IMR-90 (cell line): ENCODE data around the gene PLA2G2D. TPM values are rescaled to one million over a fixed set of nuclear protein-coding genes. Genes with fewer than 3 reads are reported as not detected.

Experiments
- ATAC-seq: fragments of 200-7000 bp; cut with Tn5 transposase; 2 replicates; pipeline ENCODE4 v1.9.1; 2020; ENCODE audit warnings: low read depth, mild to moderate bottlenecking, moderate library complexity
- BruUV-seq: library from RNA; stranded (reverse); fragments of 400-500 nt; replicated peaks from 2 replicates; lab custom pipeline; 2021; lab: Mats Ljungman, UMichigan
- CTCF ChIA-PET: fragments of 300-600 bp; formaldehyde crosslinking; extraction: SDS; loops from one replicate; lab custom pipeline; 2021; ENCODE audit warnings: antibody characterized with exemption; lab: Yijun Ruan, JAX
- POLR2A ChIA-PET: fragments of 300-600 bp; sonication (Branson Sonifier 250); formaldehyde crosslinking; loops from one replicate; lab custom pipeline; 2022; ENCODE audit warnings: antibody characterized with exemption; ENCODE audit not compliant: unreplicated experiment; lab: Charles Lee
- DNase-seq: peaks from one replicate; pipeline ENCODE4 v3.0.0; 2013
- H2AFZ ChIP-seq: replicated peaks from 2 replicates; pipeline ENCODE3; 2013; ENCODE audit warnings: low read length, mild to moderate bottlenecking; ENCODE audit not compliant: poor library complexity
- H2AK5ac ChIP-seq: 2 replicates; pipeline ENCODE4 v1.6.1; 2013; ENCODE audit warnings: low read depth, low read length, inconsistent platforms
- H2AK9ac ChIP-seq: replicated peaks from 2 replicates; pipeline ENCODE3; 2013; ENCODE audit warnings: mild to moderate bottlenecking, low read depth, low read length, moderate library complexity; ENCODE audit not compliant: poor library complexity
- H2BK120ac ChIP-seq: 2 replicates; pipeline ENCODE4 v1.6.1; 2013; ENCODE audit warnings: low read depth, low read length, inconsistent platforms
- H2BK15ac ChIP-seq: 3 replicates; pipeline ENCODE4 v1.6.1; 2013; ENCODE audit warnings: low read depth, low read length, inconsistent platforms
- H2BK20ac ChIP-seq: 2 replicates; pipeline ENCODE4 v1.6.1; 2013; ENCODE audit warnings: low read depth, mild to moderate bottlenecking, inconsistent platforms, low read length, moderate library complexity
- H2BK5ac ChIP-seq: 2 replicates; pipeline ENCODE4 v1.6.1; 2013; ENCODE audit warnings: mild to moderate bottlenecking, low read depth, low read length, inconsistent platforms; ENCODE audit not compliant: poor library complexity, severe bottlenecking
- H3K14ac ChIP-seq: replicated peaks from 2 replicates; pipeline ENCODE4 v1.6.1; 2013; ENCODE audit warnings: low read depth, low read length, inconsistent platforms
- H3K18ac ChIP-seq: 2 replicates; pipeline ENCODE4 v1.6.1; 2013; ENCODE audit warnings: low read depth, low read length, control low read depth
- H3K23ac ChIP-seq: 2 replicates; pipeline ENCODE4 v1.6.1; 2013; ENCODE audit warnings: low read depth, low read length, inconsistent platforms
- H3K27ac ChIP-seq: 2 replicates; pipeline ENCODE4 v1.5.1; 2013; ENCODE audit warnings: mild to moderate bottlenecking, control low read depth, low read length; ENCODE audit not compliant: insufficient read depth
- H3K27me3 ChIP-seq: 2 replicates; pipeline ENCODE4 v1.6.1; 2013; ENCODE audit warnings: low read length; ENCODE audit not compliant: control insufficient read depth, insufficient read depth
- H3K36me3 ChIP-seq: 2 replicates; pipeline ENCODE4 v1.6.1; 2013; ENCODE audit warnings: low read length, mixed read lengths; ENCODE audit not compliant: control insufficient read depth, insufficient read depth
- H3K4ac ChIP-seq: 2 replicates; pipeline ENCODE4 v1.6.1; 2013; ENCODE audit warnings: low read depth, low read length, inconsistent platforms
- H3K4me1 ChIP-seq: 2 replicates; pipeline ENCODE4 v1.6.1; 2013; ENCODE audit warnings: low read length, mixed read lengths; ENCODE audit not compliant: control insufficient read depth, insufficient read depth
- H3K4me2 ChIP-seq: 2 replicates; pipeline ENCODE4 v1.6.1; 2013; ENCODE audit warnings: low read depth, mild to moderate bottlenecking, control low read depth, low read length, moderate library complexity
- H3K4me3 ChIP-seq: 2 replicates; pipeline ENCODE4 v1.5.1; 2013; ENCODE audit warnings: low read depth, mild to moderate bottlenecking, control low read depth, low read length, moderate library complexity; ENCODE audit not compliant: insufficient read depth
- H3K56ac ChIP-seq: 2 replicates; pipeline ENCODE4 v1.6.1; 2013; ENCODE audit warnings: low read length, inconsistent platforms; ENCODE audit not compliant: insufficient read depth; ENCODE audit errors: extremely low read depth
- H3K79me1 ChIP-seq, 2 experiments: 2 replicates each; pipeline ENCODE4 v1.6.1; 2013; ENCODE audit warnings: low read length in 2 of 2, inconsistent platforms in 1 of 2, low read depth in 1 of 2
- H3K9ac ChIP-seq: 2 replicates; pipeline ENCODE4 v1.6.1; 2013; ENCODE audit warnings: low read depth, low read length, control low read depth
- H3K9me1 ChIP-seq: 2 replicates; pipeline ENCODE4 v1.6.1; 2013; ENCODE audit warnings: low read length, inconsistent platforms; ENCODE audit not compliant: insufficient read depth
- H3K9me3 ChIP-seq: 2 replicates; pipeline ENCODE4 v1.6.1; 2013; ENCODE audit warnings: low read length; ENCODE audit not compliant: control insufficient read depth, insufficient read depth
- H4K20me1 ChIP-seq: 2 replicates; pipeline ENCODE4 v1.6.1; 2013; ENCODE audit warnings: low read length, inconsistent platforms; ENCODE audit not compliant: insufficient read depth
- H4K5ac ChIP-seq: 2 replicates; pipeline ENCODE4 v1.6.1; 2013; ENCODE audit warnings: mild to moderate bottlenecking, low read depth, low read length, control low read depth
- H4K8ac ChIP-seq, 2 experiments: 2 replicates each; pipeline ENCODE4 v1.6.1; 2013; ENCODE audit warnings: low read depth in 2 of 2, low read length in 2 of 2, control low read depth in 1 of 2, inconsistent platforms in 1 of 2
- H4K91ac ChIP-seq: 2 replicates; pipeline ENCODE4 v1.6.1; 2013; ENCODE audit warnings: low read depth, low read length, inconsistent platforms; ENCODE audit not compliant: insufficient read depth
- CHD1 ChIP-seq: IDR thresholded peaks from 2 replicates; pipeline ENCODE4 v1.6.1; 2012; ENCODE audit warnings: low read depth, low read length, improper control_type of control experiment
- MAFK ChIP-seq: IDR thresholded peaks from 2 replicates; pipeline ENCODE4 v1.6.1; 2012; ENCODE audit warnings: low read depth, low read length, improper control_type of control experiment
- POLR2A ChIP-seq: IDR thresholded peaks from 2 replicates; pipeline ENCODE4 v1.6.1; 2012; ENCODE audit warnings: mild to moderate bottlenecking, low read depth, low read length
- WGBS, 2 experiments: methylation state at CpG; one replicate each; pipeline versions ENCODE4 v1.1.5 to v1.1.7; 2013; ENCODE audit warnings: missing lambda C conversion rate in 2 of 2; ENCODE audit not compliant: insufficient read length in 1 of 2; ENCODE audit errors: extremely low coverage in 2 of 2; 5-methylcytosine and 5-hydroxymethylcytosine counted together
- dilution Hi-C: fragments of 300-500 bp; cut with HindIII; formaldehyde crosslinking; loops from one replicate; pipeline ENCODE4 v1.14.3; 2018; ENCODE audit warnings: low sequenced_read_pairs; ENCODE audit not compliant: unreplicated experiment
- in situ Hi-C: fragments of 300-500 bp; cut with MboI; formaldehyde crosslinking; loops from 3 replicates; pipeline ENCODE4 v1.14.3; 2019; ENCODE audit warnings: low sequenced_read_pairs, inconsistent platforms, mixed read lengths
- intact Hi-C: fragments of 100-400 bp; cut with micrococcal nuclease; formaldehyde crosslinking; loops from 2 replicates; pipeline ENCODE4 v1.10.0; 2022
- polyA plus RNA-seq, 3 experiments: library from polyadenylated mRNA; depleted of rRNA; stranded (reverse); fragments of >200 nt; gene quantifications; 2 replicates each; pipeline ENCODE4 v1.2.3, GENCODE V29; 2012; ENCODE audit warnings: low replicate concordance in 1 of 3
- total RNA-seq: library from RNA; depleted of rRNA; stranded (reverse); fragments of >200 nt; gene quantifications from 2 replicates; pipeline ENCODE4 v1.2.3, GENCODE V29; 2012

The PLA2G2D gene
- total and polyA plus RNA-seq, 2 of the 4 experiments (the other 2 are of a cell fraction): not detected

DNA sequence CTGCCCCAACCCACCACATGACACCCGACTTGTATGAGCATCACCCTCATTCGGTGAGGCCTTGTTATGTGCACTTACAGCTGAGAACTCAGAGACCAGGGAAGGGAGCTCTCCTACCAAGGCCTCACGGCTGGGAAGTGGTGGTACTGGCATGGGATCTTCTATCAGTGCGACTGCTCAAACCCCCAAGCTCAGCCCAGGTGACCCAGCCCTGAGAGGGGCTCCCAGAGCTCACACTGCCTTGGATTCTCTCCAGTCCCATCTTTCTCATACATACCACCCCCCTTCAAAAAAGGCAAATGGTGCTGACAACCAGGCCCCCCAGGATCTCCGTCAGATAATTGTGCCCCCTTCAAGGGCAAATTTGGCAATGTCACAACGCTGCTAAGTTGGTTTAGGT, 19.0 kb upstream of the PLA2G2D start:
- no peak for DNase-seq
- H2AK9ac ChIP-seq: no peak overlapping the region
- no peaks in the 10 kb centered on the region for H3K4me1 ChIP-seq
- H4K8ac ChIP-seq: no peak overlapping the region
- in situ Hi-C loops: no loop called here
- ChIA-PET CTCF (no interaction called here), POLR2A (no interaction called here)
- H4K91ac ChIP-seq: no peak overlapping the region
- no peak overlapping the region for H2BK120ac ChIP-seq
- no TSS peak for BruUV-seq
- H2AFZ ChIP-seq: no peak overlapping the region
- intact Hi-C loops: no loop called here
- H3K79me1 ChIP-seq: no peaks in the 10 kb centered on the region
- no peak for ATAC-seq
- no peak overlapping the region for H3K18ac ChIP-seq
- dilution Hi-C loops: no loop called here
- no peak overlapping the region for H3K4me3 ChIP-seq
- H3K36me3 ChIP-seq: no peaks in the 10 kb centered on the region
- no peak overlapping the region for H3K14ac ChIP-seq
- no peak overlapping the region for H3K56ac ChIP-seq
- no peak overlapping the region for H2AK5ac ChIP-seq
- H3K9me1 ChIP-seq: 0 out of 2 replicates have a peak, but pooled peaks cover 3% of the 10 kb centered on the region
- TF ChIP-seq CHD1 (no peak), MAFK (no peak), POLR2A (no peak)
- no CpG with 5 or more reads among the region's 6 CpGs for WGBS, 2 experiments
- no peak overlapping the region for H2BK5ac ChIP-seq
- H3K27ac ChIP-seq: no peak overlapping the region
- H3K27me3 ChIP-seq: peaks cover 13% of the 10 kb centered on the region
- H2BK15ac ChIP-seq: no peak overlapping the region
- no peak overlapping the region for H4K5ac ChIP-seq
- no peak overlapping the region for H3K23ac ChIP-seq
- no peaks in the 10 kb centered on the region for H3K9me3 ChIP-seq
- no peak overlapping the region for H3K4ac ChIP-seq
- no peak overlapping the region for H3K4me2 ChIP-seq
- no peaks in the 10 kb centered on the region; the same call in 1 of the 2 replicates for H4K20me1 ChIP-seq
- no peak overlapping the region for H2BK20ac ChIP-seq
- H3K9ac ChIP-seq: no peak overlapping the region
